GM12873 (cell line): Measurements from ENCODE around the gene RASSF7.

ENCODE experiments used
- TF ChIP-seq, protein P1 (sequence below): IDR thresholded peaks from 2 replicates; pipeline ENCODE4 v1.5.1; 2012; ENCODE audit warnings: low read depth, mild to moderate bottlenecking, moderate library complexity, low read length, control low read depth; ENCODE audit not compliant: insufficient read depth; ENCODE audit errors: missing control alignments

The RASSF7 gene, protein sequence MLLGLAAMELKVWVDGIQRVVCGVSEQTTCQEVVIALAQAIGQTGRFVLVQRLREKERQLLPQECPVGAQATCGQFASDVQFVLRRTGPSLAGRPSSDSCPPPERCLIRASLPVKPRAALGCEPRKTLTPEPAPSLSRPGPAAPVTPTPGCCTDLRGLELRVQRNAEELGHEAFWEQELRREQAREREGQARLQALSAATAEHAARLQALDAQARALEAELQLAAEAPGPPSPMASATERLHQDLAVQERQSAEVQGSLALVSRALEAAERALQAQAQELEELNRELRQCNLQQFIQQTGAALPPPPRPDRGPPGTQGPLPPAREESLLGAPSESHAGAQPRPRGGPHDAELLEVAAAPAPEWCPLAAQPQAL

DNA sequence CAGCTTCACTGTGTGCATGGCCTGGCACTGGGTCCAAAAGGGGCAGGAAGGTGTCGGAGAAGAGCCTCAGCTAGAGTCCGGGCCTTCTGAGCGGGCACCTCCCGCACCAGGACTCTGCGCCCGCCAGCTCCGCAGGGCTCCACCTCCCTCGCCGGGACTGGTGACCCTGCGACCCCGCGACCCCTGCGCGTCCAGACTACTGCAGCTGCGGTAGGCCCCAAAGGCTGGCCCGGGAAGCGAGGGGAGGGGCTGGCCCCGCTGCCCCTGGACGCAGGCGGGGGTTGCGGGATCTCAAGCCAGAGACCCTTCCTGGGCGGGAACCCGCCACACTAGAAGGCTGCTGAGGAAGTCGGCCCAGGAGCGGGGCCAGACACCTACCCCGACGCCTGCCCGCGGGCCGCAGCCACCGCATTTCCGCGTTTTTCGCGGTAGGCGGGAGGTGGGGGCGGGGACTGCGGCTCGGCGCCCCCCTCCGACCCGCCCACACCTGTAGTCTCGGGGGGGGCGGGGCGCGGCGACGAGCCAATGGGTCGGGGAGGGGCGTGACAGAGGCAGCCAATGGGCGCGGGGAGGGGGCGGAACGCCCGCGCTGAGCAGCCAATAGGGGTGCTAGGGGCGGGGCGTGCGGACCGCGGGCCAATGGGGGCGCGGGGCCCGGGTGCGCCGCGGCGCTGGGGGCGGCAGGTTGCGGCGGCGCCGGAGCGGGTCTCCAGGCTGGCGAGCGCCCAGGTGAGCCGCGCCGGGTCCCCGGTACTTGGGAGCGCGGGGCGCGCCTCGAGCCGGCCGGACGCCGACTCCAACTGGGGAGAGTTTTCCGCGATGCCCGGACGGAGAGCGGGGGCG lies at the start of gene RASSF7, which contains the start of gene LMNTD2:
Gene RASSF7 (plus strand): TSS at position 666 of the 843 bp plus-strand sequence. CDS start 799 bp downstream, outside the sequence.
Gene LMNTD2 (minus strand): TSS at position 434 of the 843 bp plus-strand sequence. CDS start 22 bp downstream, at position 412.
- TF ChIP-seq, protein P1, sequence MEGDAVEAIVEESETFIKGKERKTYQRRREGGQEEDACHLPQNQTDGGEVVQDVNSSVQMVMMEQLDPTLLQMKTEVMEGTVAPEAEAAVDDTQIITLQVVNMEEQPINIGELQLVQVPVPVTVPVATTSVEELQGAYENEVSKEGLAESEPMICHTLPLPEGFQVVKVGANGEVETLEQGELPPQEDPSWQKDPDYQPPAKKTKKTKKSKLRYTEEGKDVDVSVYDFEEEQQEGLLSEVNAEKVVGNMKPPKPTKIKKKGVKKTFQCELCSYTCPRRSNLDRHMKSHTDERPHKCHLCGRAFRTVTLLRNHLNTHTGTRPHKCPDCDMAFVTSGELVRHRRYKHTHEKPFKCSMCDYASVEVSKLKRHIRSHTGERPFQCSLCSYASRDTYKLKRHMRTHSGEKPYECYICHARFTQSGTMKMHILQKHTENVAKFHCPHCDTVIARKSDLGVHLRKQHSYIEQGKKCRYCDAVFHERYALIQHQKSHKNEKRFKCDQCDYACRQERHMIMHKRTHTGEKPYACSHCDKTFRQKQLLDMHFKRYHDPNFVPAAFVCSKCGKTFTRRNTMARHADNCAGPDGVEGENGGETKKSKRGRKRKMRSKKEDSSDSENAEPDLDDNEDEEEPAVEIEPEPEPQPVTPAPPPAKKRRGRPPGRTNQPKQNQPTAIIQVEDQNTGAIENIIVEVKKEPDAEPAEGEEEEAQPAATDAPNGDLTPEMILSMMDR = no peak

DNA sequence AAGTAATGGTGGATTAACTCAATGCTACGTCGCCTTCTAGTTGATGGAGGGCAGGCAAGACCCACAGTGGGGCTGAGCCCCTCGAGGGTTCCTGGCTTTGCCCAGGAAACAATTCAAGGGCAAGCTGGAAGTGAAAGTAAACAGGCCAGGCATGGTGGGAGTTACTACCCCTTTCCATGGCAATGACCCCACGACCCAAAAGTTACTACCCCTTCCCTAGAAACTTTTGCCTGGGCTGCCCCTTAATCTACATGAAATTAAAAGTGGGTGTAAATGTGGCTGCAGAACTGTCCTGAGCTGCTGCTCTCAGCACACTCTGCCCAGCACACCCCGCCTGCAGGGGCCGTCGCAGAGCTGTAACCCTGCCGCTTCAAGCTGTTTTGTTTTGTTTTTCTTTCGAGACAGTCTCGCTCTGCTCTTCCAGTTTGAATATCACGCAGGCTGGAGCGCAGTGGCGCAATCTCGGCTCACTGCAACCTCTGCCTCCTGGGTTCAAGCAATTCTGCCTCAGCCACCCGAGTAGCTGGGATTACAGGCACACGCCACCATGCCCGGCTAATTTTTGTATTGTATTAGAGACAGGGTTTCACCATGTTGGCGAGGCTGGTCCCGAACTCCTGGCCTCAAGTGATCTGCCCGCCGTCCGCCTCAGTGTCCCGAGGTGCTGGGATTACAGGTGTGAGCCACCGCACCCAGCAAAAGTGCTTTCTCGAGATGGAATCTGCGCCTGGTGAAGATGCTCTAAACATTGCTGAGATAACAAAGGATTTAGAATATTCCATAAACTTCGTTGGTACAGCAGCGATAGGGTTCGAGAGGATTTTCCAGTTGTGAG lies 47.8 kb upstream of the RASSF7 start:
- TF ChIP-seq, protein P1 = no peak

DNA sequence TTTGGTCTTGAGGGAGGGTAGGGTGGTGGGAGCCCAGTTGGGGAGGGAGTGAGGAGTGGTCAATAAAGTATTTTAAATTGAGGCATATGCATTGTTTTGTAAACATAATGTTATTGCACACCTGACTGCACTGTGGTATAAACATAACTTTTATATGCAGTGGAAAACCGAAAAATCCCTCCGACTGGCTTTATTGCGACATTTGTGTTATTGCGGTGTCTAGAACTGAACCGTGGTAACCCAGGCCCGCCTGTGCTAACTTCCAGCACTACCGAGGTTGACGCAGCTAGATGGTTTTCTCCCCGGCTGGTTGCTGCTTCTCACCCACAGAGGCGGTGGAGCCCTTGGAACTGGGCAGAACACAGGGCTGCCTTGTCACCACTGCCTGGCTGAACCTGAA lies 46.2 kb upstream of the RASSF7 start:
- TF ChIP-seq, protein P1 = no peak

DNA sequence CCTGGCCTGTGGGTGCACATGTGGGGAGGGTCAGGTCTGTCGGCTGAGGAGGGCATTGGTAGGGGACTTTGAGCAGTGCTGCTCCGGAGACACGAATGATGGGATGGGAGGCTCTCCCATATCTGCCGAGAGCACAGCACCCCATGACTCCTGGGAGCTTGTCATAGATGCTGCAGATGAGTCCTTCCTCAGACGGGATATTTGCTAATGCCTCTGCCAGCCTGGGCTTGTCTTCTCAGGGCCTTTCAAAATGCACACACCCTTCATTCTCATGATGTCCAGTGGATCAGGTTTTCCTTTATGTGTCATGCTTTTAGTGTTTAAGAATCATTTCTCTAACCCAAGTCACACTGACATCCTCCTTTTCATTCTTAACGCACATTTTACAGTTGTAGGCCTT lies 45.6 kb upstream of the RASSF7 start:
- TF ChIP-seq, protein P1 = no peak

DNA sequence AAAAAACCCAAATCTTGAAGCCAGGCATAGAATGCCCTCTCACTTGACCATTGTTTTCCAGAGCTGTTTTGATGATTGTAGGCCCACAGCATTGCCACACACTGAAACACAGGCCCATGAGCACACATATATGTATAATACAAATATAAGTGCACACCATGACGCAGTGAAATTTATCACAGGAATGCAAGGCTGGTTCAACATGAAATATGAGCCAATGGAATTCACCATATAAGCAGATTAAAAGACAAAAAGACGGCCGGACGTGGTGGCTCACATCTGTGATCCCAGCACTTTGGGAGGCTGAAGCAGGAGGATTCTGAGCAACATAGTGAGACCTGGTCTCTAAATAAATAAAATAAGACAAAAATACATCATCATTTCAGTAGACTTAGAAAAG lies 44.4 kb upstream of the RASSF7 start:
- TF ChIP-seq, protein P1 = no peak

DNA sequence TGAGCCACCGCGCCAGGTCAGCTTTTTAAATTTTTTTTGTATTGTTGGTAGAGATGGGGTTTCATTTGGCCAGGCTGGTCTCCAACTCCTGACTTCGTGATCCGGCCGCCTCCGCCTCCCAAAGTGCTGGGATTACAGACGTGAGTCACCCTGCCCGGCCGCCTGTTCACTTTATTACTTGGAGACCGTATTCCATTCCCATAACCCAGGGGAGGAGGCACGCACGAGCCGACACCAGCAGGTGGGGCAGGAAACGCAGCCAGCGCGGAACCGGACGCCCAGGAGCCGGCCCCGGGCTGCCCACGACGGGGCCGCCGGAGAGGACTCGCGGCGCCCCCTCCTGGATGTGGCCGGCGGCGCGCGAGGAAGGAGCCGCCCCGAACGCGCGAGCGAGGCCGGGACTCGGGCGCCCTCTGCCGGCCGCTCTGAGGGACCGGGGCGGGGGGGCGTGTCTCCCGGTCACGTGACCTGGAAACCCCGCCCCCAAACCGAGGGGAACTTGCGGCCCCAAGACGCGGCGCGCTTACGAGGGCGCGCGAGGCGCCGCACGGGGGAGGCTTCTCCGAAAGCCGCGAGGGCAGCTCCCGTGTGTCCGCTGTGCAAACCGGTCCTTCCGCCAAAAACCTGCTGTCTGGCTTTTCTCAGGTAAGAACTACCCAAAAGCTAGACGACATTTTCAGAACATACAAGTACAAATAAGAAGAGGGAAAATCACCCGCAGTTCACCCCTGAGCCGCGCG lies 42.1 kb upstream of the RASSF7 start:
- TF ChIP-seq, protein P1 = peak; percentile 85
